HEK293 (cell line): Measurements from ENCODE around the gene TAF5L.

ENCODE experiments used
- MEIS1 ChIP-seq: sonication (generic); formaldehyde crosslinking; IDR thresholded peaks from 2 replicates; pipeline ENCODE4 v1.8.1; 2022; ENCODE audit warnings: missing genetic modification reagents, mild to moderate bottlenecking, borderline replicate concordance
- REPIN1 ChIP-seq: fragments of 450-650 bp; formaldehyde crosslinking; IDR thresholded peaks from 2 replicates; pipeline ENCODE4 v1.5.1; 2017; ENCODE audit warnings: missing biosample characterization, missing genetic modification characterization, low read depth
- ZBTB48 ChIP-seq: fragments of 450-650 bp; formaldehyde crosslinking; IDR thresholded peaks from 2 replicates; pipeline ENCODE4 v1.5.1; 2016; ENCODE audit warnings: missing biosample characterization, missing genetic modification characterization
- ZNF10 ChIP-seq: fragments of 450-650 bp; formaldehyde crosslinking; IDR thresholded peaks from 2 replicates; pipeline ENCODE4 v1.5.1; 2017; ENCODE audit warnings: missing biosample characterization, missing genetic modification characterization
- ZNF350 ChIP-seq: fragments of 450-650 bp; formaldehyde crosslinking; IDR thresholded peaks from 2 replicates; pipeline ENCODE4 v1.5.0; 2017; ENCODE audit warnings: missing biosample characterization, mild to moderate bottlenecking, missing genetic modification characterization
- ZNF398 ChIP-seq: fragments of 450-650 bp; formaldehyde crosslinking; IDR thresholded peaks from 2 replicates; pipeline ENCODE4 v1.5.1; 2017; ENCODE audit warnings: missing biosample characterization, missing genetic modification characterization
- ZNF518A ChIP-seq: fragments of 450-650 bp; formaldehyde crosslinking; conservative IDR thresholded peaks from 2 replicates; pipeline ENCODE4 v1.5.1; 2016; ENCODE audit warnings: low read depth, missing biosample characterization, missing genetic modification characterization
- ZNF777 ChIP-seq: fragments of 450-650 bp; formaldehyde crosslinking; IDR thresholded peaks from 2 replicates; pipeline ENCODE4 v1.5.1; 2017; ENCODE audit warnings: missing biosample characterization, missing genetic modification characterization, borderline replicate concordance
- TF ChIP-seq, protein P1 (sequence below): fragments of 450-650 bp; formaldehyde crosslinking; IDR thresholded peaks from 2 replicates; pipeline ENCODE4 v1.5.1; 2016; ENCODE audit warnings: missing biosample characterization, missing genetic modification characterization

DNA sequence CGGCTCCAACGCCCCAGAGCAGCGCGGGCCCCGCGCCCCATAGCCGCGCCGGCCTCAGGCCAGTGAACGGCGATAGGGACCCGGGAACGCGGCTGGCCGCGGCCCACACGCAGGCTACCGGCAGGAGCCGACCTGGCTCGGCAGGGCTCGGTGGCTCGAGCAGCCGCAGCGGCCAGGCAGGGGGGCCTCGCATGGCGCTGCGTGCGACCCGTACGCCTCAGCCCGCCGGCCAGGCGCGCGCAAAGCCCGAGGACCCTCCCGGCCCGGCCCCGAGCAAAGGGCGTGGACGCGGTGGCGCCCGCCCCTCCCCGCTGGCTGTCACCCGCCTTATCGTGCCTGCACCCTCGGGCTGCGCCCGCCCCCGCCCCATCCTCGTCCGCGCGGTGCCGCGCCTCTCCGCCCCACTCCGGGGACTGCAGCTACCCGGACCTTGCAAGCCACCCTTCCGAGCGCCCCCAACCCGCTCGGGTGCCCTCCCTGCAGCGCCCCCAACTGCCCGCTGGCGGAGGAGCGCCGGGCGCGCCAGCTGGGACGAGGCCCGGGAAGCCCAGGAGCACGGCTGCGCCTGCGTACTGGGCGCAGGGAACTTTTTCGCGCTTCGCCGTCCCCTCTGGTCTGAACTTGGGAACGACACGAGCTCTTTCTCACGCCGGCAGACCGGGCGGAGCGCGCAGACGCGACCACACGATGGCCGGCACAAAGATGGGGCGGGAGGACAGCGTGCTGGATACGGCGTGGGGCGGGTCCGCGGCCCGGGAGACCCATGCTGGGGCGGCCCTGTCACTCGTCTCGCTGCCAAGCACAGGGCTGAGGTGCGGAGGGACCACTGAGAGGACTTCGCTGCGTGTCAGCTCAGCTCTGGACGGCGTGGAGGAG is 67.2 kb downstream of the TAF5L start, which contains the start of gene ABCB10:
- no peak for TF ChIP-seq ZNF518A (tag by site-specific recombination)
- TF ChIP-seq, protein P1, sequence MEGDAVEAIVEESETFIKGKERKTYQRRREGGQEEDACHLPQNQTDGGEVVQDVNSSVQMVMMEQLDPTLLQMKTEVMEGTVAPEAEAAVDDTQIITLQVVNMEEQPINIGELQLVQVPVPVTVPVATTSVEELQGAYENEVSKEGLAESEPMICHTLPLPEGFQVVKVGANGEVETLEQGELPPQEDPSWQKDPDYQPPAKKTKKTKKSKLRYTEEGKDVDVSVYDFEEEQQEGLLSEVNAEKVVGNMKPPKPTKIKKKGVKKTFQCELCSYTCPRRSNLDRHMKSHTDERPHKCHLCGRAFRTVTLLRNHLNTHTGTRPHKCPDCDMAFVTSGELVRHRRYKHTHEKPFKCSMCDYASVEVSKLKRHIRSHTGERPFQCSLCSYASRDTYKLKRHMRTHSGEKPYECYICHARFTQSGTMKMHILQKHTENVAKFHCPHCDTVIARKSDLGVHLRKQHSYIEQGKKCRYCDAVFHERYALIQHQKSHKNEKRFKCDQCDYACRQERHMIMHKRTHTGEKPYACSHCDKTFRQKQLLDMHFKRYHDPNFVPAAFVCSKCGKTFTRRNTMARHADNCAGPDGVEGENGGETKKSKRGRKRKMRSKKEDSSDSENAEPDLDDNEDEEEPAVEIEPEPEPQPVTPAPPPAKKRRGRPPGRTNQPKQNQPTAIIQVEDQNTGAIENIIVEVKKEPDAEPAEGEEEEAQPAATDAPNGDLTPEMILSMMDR, result peak; percentile 100
- TF ChIP-seq ZBTB48 (tag by site-specific recombination), result peak; percentile 62; the same call in 1 of the 2 replicates
- peak; percentile 53; the same call in 1 of the 2 replicates for TF ChIP-seq ZNF10
- no peak for TF ChIP-seq ZNF350 (tag by site-specific recombination)
- TF ChIP-seq ZNF398 (tag by site-specific recombination), result peak; percentile 76
- TF ChIP-seq REPIN1 (tag by site-specific recombination), result 0 out of 2 replicates have a peak, but pooled peaks have one; percentile 21
- TF ChIP-seq MEIS1 (CRISPR knock-in tag), result peak; percentile 67; the same call in 1 of the 2 replicates
- TF ChIP-seq ZNF777 (tag by site-specific recombination), result no peak
